AG10803 (cell line): ENCODE data around the gene LRRC45.

Experiments
- DNase-seq: peaks from one replicate; pipeline ENCODE4 v3.0.0; 2010; ENCODE audit warnings: low read depth
- H3K4me3 ChIP-seq: 2 replicates; pipeline ENCODE4 v1.5.1; 2011; ENCODE audit warnings: mild to moderate bottlenecking, low read length, control low read depth
- TF ChIP-seq, protein P1 (sequence below): conservative IDR thresholded peaks from 2 replicates; pipeline ENCODE4 v1.5.1; 2011; ENCODE audit warnings: mild to moderate bottlenecking, low read length, control low read depth, inconsistent platforms

LRRC45 gene

DNA sequence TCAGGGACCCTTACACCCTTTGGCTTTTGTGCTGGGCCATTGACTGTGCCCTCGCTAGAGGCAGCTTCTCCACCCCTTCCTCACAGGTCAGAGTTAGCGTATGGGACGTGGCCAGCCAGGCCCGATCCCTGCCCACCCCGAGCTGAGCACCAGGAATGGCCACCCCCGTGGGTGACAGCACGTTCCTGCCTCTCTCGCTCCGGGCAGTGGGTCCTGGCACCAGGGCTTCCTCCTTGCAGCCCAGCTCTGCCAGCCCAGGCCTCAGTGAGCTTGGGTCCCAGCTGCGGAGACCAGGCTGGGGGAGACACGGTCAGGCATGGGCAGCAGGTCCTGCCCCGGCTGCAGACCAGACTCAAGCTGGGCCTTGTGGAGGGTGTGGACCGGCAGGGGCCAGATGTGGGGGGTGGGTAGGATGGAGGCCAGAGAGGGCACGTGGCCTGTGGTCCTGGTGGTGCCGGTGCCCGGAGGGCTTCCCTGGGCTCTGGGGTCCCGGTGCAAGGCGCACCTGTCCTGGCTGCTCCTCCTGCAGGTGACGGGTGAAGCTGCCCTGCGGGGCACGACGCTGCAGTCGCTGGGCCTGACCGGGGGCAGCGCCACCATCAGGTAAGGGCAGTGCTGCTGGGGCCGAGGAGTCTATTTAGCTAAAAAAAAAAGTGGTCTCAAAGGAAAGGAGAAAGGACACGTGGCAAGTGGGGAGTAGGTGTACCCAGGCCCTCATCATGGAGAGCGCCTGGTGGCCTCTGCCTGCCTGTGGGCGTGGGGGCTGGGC, 27.5 kb upstream of the LRRC45 start:
- TF ChIP-seq, protein P1, sequence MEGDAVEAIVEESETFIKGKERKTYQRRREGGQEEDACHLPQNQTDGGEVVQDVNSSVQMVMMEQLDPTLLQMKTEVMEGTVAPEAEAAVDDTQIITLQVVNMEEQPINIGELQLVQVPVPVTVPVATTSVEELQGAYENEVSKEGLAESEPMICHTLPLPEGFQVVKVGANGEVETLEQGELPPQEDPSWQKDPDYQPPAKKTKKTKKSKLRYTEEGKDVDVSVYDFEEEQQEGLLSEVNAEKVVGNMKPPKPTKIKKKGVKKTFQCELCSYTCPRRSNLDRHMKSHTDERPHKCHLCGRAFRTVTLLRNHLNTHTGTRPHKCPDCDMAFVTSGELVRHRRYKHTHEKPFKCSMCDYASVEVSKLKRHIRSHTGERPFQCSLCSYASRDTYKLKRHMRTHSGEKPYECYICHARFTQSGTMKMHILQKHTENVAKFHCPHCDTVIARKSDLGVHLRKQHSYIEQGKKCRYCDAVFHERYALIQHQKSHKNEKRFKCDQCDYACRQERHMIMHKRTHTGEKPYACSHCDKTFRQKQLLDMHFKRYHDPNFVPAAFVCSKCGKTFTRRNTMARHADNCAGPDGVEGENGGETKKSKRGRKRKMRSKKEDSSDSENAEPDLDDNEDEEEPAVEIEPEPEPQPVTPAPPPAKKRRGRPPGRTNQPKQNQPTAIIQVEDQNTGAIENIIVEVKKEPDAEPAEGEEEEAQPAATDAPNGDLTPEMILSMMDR: no peak
- no peak overlapping the region for H3K4me3 ChIP-seq
- no peak for DNase-seq

DNA sequence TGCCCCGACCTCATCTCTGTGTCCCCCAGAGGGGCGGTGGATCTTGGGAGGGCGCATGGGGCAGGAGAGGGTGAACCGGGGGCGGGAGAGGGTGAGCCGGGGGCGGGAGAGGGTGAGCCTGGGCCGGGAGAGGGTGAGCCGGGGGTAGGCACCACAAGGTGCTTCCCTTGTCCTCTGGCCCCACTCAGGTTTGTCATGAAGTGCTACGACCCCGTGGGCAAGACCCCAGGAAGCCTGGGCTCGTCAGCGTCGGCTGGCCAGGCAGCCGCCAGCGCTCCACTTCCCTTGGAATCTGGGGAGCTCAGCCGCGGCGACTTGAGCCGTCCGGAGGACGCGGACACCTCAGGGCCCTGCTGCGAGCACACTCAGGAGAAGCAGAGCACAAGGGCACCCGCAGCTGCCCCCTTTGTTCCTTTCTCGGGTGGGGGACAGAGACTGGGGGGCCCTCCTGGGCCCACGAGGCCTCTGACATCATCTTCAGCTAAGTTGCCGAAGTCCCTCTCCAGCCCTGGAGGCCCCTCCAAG, 26.8 kb upstream of the LRRC45 start:
- no peak for DNase-seq
- no peak overlapping the region for H3K4me3 ChIP-seq
- TF ChIP-seq, protein P1: no peak

DNA sequence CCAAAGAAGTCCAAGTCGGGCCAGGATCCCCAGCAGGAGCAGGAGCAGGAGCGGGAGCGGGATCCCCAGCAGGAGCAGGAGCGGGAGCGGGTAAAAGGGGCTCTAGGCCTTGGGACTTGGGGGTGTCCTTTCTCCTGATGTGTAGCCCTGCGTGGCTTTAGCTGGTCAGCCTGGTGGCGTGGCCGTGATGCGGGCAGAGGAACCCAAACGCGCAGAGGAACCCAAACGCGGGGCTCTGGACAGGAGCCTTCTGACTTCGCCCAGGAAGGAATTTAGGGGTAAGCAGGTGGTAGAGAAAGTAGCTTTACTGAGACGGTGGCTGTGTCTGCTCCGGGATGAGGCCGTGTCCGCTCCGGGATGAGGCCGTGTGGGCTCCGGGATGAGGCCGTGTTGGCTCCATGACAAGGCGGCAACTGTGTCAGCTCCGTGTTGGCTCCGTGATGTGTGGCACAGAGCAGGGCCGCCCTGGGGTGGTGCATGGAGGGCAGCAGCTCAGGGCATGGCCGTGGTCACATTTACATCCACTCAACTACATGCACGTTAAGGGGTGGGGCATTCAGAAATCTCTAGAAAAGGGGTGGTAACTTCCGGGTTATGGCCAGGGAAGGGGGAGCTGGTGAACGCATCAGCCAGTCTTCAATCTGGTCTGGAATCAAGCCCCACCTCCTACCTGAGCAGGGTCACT, 26.2 kb upstream of the LRRC45 start:
- DNase-seq: no peak
- H3K4me3 ChIP-seq: no peak overlapping the region
- TF ChIP-seq, protein P1: no peak

DNA sequence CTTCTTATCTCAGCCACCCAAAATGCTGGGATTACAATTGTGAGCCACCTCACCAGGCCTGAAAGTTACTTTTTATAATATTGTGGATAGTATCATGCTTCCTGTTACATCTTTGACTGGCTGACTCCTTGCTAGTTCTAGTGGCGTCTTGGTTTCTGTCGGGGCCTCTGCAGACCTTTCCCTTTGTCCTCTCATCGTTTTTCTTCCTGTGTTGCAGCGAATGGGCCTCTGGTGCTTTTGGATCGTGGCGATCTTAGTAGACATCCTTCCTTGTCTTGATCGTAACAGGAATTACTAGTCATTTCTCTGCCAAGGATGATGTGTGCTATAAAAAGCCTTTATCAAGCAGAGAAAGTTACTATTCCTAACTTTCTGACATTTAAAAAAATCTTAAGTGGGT, 24.9 kb upstream of the LRRC45 start:
- no peak overlapping the region for H3K4me3 ChIP-seq
- DNase-seq: no peak
- TF ChIP-seq, protein P1: no peak

DNA sequence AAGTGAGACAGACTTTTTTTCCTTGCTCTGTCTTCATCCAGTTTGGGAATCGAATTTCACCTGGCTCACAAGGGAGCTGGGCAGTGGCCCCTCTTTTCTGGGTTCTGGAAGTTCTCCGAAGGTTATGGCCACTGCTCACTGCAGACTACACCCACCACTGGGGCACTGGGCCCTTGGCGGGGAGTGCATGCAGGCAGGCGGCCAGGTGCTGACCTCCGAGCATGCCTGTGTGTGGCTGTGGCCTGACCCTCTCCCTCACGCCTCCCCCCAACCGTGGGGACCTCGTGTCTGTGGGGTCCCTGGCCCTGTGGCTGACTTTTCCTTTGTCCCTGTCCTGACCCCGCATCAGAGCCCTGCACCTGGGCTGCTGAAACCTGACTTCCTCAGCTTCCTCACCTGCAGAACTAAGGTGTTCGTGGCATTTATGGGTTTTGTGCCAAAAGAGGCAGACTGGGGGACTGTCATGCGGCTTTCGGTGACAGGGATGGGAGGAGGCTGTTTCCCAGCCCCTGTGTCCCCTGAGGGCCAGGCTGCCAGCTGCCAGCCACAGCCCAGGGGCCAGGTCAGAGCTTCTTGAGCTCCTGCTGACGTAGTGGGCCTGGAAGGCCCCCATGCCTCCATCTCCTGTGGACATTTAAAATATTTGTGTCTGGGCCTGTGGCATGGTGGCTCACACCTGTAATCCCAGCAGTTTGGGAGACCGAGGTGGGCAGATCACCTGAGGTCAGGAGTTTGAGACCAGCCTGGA, 24.2 kb upstream of the LRRC45 start:
- DNase-seq: no peak
- no peak overlapping the region for H3K4me3 ChIP-seq
- TF ChIP-seq, protein P1: no peak

DNA sequence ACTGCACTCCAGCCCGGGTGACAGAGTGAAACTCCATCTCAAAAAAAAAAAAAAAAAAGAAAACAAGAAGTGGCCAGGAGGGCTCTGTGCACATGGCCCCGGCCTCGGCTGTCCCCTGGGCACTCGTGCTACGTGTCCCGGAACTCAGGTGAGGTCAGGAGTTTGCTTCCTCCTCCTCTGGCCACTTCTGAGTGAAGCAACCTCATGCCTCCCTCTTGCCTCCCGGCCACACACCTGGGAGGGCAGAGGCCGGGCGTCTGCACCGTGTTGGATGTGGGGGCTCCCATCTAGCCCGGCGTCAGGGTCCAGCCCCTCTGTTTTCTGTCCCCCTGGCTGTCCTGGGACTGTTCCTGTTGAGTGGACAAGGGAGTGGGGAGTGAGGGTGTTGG, 23.5 kb upstream of the LRRC45 start:
- no peak overlapping the region for H3K4me3 ChIP-seq
- TF ChIP-seq, protein P1: no peak
- no peak for DNase-seq
